C4-2B (cell line): ENCODE results near the gene SLC35F5.
"Not testable (repeated sequence)": the region's sequence is repeated elsewhere in the genome, so short reads cannot be mapped to it uniquely, and the experiment has no call there.

Source experiments
- H3K27ac ChIP-seq: fragments of 450-650 bp; 2 replicates; pipeline ENCODE4 v1.5.1; 2017
- ZFX ChIP-seq: fragments of 450-650 bp; IDR thresholded peaks from 2 replicates; pipeline ENCODE4 v1.6.1; 2017
- TF ChIP-seq, protein P1 (sequence below): fragments of 450-650 bp; conservative IDR thresholded peaks from 2 replicates; pipeline ENCODE4 v1.5.1; 2017; ENCODE audit warnings: mild to moderate bottlenecking

SLC35F5 gene

GRCh38 chr2:113703386-113704299 is 52.8 kb downstream of the SLC35F5 start:
- no peak for TF ChIP-seq ZFX
- peak overlapping the region; percentile 61 for H3K27ac ChIP-seq

GRCh38 chr2:113700186-113700841 is 56.1 kb downstream of the SLC35F5 start:
- TF ChIP-seq, protein P1, sequence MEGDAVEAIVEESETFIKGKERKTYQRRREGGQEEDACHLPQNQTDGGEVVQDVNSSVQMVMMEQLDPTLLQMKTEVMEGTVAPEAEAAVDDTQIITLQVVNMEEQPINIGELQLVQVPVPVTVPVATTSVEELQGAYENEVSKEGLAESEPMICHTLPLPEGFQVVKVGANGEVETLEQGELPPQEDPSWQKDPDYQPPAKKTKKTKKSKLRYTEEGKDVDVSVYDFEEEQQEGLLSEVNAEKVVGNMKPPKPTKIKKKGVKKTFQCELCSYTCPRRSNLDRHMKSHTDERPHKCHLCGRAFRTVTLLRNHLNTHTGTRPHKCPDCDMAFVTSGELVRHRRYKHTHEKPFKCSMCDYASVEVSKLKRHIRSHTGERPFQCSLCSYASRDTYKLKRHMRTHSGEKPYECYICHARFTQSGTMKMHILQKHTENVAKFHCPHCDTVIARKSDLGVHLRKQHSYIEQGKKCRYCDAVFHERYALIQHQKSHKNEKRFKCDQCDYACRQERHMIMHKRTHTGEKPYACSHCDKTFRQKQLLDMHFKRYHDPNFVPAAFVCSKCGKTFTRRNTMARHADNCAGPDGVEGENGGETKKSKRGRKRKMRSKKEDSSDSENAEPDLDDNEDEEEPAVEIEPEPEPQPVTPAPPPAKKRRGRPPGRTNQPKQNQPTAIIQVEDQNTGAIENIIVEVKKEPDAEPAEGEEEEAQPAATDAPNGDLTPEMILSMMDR = no peak
- no peak for TF ChIP-seq ZFX
- no peak overlapping the region for H3K27ac ChIP-seq

- no peak for TF ChIP-seq ZFX
- TF ChIP-seq, protein P1 = no peak
- no peak overlapping the region for H3K27ac ChIP-seq
Measured at GRCh38 chr2:113698892-113699447, 57.5 kb downstream of the SLC35F5 start.

- H3K27ac ChIP-seq = not testable (repeated sequence)
Measured at GRCh38 chr2:113698251-113698650, 58.2 kb downstream of the SLC35F5 start.

- no peak overlapping the region for H3K27ac ChIP-seq
- TF ChIP-seq, protein P1 = no peak
- TF ChIP-seq ZFX = no peak
Measured at GRCh38 chr2:113697516-113697915, 58.9 kb downstream of the SLC35F5 start.

DNA sequence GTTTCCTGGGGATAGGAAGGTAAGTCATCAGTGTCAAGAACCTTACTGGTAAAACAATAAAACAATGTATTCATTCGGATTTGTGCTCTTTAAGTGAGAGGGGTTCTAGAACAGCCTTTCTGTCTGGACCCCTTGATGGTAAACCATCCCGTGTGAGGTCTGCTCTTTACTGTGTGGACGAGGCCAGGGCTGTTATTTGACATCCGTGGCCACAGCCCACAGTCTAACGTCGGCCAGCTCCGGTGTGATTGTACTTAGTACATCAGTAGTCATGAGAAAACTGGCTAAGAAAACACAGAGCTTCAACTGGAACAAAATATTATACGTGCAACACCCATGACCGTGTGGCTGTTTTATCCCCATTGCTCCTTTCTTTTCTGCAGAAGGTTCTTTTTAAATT is 62.0 kb downstream of the SLC35F5 start:
- no peak for TF ChIP-seq ZFX
- TF ChIP-seq, protein P1 = no peak
- no peak overlapping the region for H3K27ac ChIP-seq

DNA sequence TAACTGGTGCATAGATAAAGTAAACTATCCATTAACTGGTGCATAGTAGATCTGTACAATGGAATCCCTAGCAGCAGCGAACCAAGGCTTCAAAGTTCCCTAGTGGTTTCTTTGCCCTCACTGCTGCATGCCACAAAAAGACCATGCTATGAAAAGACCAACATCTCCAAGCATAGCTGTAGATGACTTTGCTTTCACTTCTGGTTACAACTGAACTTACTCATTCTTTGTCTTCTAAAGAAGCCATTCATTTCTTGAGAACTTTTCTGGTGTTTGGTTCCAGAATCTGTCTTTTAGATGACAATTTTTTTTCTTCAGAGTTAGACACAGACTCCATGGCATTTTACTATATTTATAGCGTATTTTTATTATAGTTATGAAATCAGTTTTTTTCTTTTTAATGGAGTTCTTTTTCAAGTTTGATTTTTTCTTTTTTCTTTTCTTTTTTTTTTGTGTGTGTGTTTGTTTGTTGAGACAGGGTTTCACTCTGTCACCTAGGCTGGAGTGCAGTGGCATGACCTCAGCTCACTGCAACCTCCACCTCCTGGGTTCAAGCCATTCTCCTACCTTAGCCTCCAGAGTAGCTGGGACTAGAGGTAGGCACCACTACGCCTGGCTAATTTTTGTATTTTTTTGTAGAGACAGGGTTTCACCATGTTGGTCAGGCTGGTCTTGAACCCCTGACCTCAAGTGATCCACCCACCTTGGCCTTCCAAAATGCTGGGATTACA is 63.6 kb downstream of the SLC35F5 start:
- TF ChIP-seq ZFX = no peak
- TF ChIP-seq, protein P1 = no peak
- H3K27ac ChIP-seq = no peak overlapping the region

DNA sequence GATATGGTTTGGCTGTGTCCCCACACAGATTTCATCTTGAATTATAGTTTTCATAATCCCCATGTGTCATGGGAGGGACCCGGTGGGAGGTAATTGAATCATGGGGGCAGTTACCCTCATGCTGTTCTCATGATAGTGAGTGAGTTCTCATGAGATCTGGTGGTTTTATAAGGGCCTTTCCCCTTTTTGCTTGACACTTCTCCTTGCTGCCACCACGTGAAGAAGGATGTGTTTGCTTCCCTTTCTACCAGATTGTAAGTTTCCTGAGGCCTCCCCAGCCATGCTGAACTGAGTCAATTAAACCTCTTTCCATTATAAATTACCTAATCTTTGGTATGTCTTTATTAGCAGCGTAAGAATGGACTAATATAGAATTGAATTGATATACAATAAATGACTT is 65.6 kb downstream of the SLC35F5 start:
- not testable (repeated sequence) for H3K27ac ChIP-seq
